HS-27A (cell line): ENCODE data around the gene NCAPD2.
"Not testable (repeated sequence)": the region's sequence is repeated elsewhere in the genome, so short reads cannot be mapped to it uniquely, and the experiment has no call there.

ENCODE experiments used
- DNase-seq: peaks from one replicate; pipeline ENCODE4 v3.0.0-alpha.2; 2012; ENCODE audit warnings: low read depth, missing footprints

The NCAPD2 gene

GRCh38 chr12:6463216-6463615 is 30.7 kb upstream of the NCAPD2 start:
- DNase-seq: no peak

- DNase-seq: no peak
Observed at GRCh38 chr12:6463858-6464257, 30.0 kb upstream of the NCAPD2 start.

GRCh38 chr12:6464531-6464930 is 29.4 kb upstream of the NCAPD2 start:
- DNase-seq: no peak

GRCh38 chr12:6465467-6466183 is 28.3 kb upstream of the NCAPD2 start:
- peak; percentile 49 for DNase-seq

GRCh38 chr12:6466184-6466573 is 27.7 kb upstream of the NCAPD2 start:
- no peak for DNase-seq

- DNase-seq: not testable (repeated sequence)
Observed at GRCh38 chr12:6466751-6467150, 27.2 kb upstream of the NCAPD2 start.

GRCh38 chr12:6467571-6468282 is 26.2 kb upstream of the NCAPD2 start:
- not testable (repeated sequence) for DNase-seq

GRCh38 chr12:6468283-6468575 is 25.7 kb upstream of the NCAPD2 start:
- DNase-seq: no peak

GRCh38 chr12:6469092-6469491 is 24.8 kb upstream of the NCAPD2 start:
- no peak for DNase-seq

- no peak for DNase-seq
Observed at GRCh38 chr12:6469609-6470374, 24.1 kb upstream of the NCAPD2 start.

GRCh38 chr12:6470375-6471163 is 23.3 kb upstream of the NCAPD2 start, which contains the start of gene VAMP1:
Gene VAMP1 (minus strand): TSS chr12:6470677. CDS start chr12:6470531, 146 bp downstream.
- peak; percentile 96 for DNase-seq

GRCh38 chr12:6471989-6472360 is 21.9 kb upstream of the NCAPD2 start:
- DNase-seq: no peak

GRCh38 chr12:6472491-6472890 is 21.4 kb upstream of the NCAPD2 start:
- no peak for DNase-seq

- DNase-seq: not testable (repeated sequence)
Observed at GRCh38 chr12:6475233-6475975, 18.5 kb upstream of the NCAPD2 start.

GRCh38 chr12:6476489-6476888 is 17.4 kb upstream of the NCAPD2 start:
- no peak for DNase-seq

GRCh38 chr12:6477601-6478377 is 16.1 kb upstream of the NCAPD2 start:
- DNase-seq: not testable (repeated sequence)

GRCh38 chr12:6478416-6478815 is 15.5 kb upstream of the NCAPD2 start:
- DNase-seq: no peak

GRCh38 chr12:6488240-6488639 is 5.7 kb upstream of the NCAPD2 start:
- no peak for DNase-seq

GRCh38 chr12:6489449-6489848 is 4.5 kb upstream of the NCAPD2 start:
- DNase-seq: no peak

GRCh38 chr12:6490673-6491072 is 3.2 kb upstream of the NCAPD2 start:
- DNase-seq: not testable (repeated sequence)
